GM10248 (cell line): ENCODE measurements around the gene IFI6.
"Not testable (repeated sequence)": the region's sequence is repeated elsewhere in the genome, so short reads cannot be mapped to it uniquely, and the experiment has no call there.

Experiments used
- CTCF ChIA-PET: fragments of 300-600 bp; sonication (Branson Sonifier 250); formaldehyde crosslinking; extraction: SDS; loops from one replicate; lab custom pipeline; 2021; ENCODE audit warnings: antibody characterized with exemption; lab: Yijun Ruan, JAX
- POLR2A ChIA-PET: fragments of 350-650 bp; sonication (Branson Sonifier 250); formaldehyde crosslinking; extraction: SDS; loops from one replicate; lab custom pipeline; 2020; ENCODE audit warnings: antibody characterized with exemption; lab: Yijun Ruan, JAX
- DNase-seq: peaks from one replicate; pipeline ENCODE4 v3.0.0; 2012; ENCODE audit errors: extremely low spot score
- TF ChIP-seq, protein P1 (sequence below): IDR thresholded peaks from 2 replicates; pipeline ENCODE4 v1.5.1; 2012; ENCODE audit warnings: mild to moderate bottlenecking, low read depth; ENCODE audit errors: extremely low read depth, missing control alignments, control extremely low read depth

The IFI6 gene

DNA sequence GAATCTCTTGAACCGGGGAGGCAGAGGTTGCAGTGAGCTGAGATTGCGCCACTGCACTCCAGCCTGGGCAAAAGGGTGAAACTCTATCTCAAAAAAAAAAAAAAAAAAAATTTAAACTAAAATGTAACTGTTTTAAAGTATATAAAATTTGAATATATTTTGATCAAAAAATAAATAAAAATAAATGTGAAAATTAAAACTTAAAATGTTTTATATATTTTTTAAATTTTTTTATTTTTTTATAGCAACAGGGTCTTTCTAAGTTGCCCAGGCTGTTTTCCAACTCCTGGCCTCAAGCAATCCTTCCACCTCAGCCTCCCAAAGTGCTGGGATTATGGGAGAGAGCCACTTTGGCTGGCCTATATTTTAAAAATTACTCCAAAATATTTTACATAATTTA, 38.6 kb upstream of the IFI6 start:
- DNase-seq: no peak
- TF ChIP-seq, protein P1, sequence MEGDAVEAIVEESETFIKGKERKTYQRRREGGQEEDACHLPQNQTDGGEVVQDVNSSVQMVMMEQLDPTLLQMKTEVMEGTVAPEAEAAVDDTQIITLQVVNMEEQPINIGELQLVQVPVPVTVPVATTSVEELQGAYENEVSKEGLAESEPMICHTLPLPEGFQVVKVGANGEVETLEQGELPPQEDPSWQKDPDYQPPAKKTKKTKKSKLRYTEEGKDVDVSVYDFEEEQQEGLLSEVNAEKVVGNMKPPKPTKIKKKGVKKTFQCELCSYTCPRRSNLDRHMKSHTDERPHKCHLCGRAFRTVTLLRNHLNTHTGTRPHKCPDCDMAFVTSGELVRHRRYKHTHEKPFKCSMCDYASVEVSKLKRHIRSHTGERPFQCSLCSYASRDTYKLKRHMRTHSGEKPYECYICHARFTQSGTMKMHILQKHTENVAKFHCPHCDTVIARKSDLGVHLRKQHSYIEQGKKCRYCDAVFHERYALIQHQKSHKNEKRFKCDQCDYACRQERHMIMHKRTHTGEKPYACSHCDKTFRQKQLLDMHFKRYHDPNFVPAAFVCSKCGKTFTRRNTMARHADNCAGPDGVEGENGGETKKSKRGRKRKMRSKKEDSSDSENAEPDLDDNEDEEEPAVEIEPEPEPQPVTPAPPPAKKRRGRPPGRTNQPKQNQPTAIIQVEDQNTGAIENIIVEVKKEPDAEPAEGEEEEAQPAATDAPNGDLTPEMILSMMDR: no peak
- ChIA-PET CTCF (interaction anchor here (0.7 to 1.3 kb wide), 2 partner anchors 23 to 34 kb away, joined by 3 read pairs; no protein-coding TSS in a partner anchor), POLR2A (no interaction called here)

GRCh38 chr1:27705545-27705944, 33.6 kb upstream of the IFI6 start:
- ChIA-PET POLR2A (interaction anchor here (0.6 kb wide), 1 partner anchor 943 kb away, joined by 3 read pairs; the partner anchor contains the start of gene RNU11), CTCF (interaction anchor here (0.9 to 1.0 kb wide), 3 partner anchors 11 to 14 kb away, joined by 3 to 4 read pairs (median 3); no protein-coding TSS in a partner anchor)
- TF ChIP-seq, protein P1: no peak
- DNase-seq: no peak

DNA sequence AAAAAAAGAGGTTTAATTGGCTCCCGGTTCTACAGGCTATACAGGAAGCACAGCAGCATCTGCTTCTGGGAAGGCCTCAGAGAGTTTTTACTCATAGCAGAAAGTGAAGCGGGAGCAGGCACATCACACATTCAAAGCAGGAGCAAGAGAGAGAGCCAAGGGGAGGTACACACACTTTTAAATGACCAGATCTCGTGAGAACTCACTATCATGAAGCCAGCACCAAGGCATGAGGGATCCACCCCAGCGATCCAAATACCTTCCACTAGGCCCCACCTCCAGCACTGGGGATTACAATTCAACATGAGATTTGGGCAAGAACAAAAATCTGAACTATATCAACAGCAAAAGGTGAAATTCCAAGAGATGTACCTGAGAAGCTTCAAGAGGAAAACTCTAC, 33.0 kb upstream of the IFI6 start:
- POLR2A ChIA-PET: interaction anchor here (0.6 kb wide), 1 partner anchor 943 kb away, joined by 3 read pairs; the partner anchor contains the start of gene RNU11
- TF ChIP-seq, protein P1: no peak
- CTCF ChIA-PET: interaction anchor here (0.9 to 1.0 kb wide), 3 partner anchors 12 to 15 kb away, joined by 3 to 4 read pairs (median 3); no protein-coding TSS in a partner anchor
- no peak for DNase-seq

GRCh38 chr1:27696835-27697234, 24.8 kb upstream of the IFI6 start:
- DNase-seq, POLR2A ChIA-PET: not testable (repeated sequence)
- CTCF ChIA-PET: interaction anchor here (1.4 to 3.6 kb wide), 4 partner anchors 25 to 29 kb away, joined by 5 to 13 read pairs (median 7); partner anchors contain the start of genes FAM76A and IFI6

DNA sequence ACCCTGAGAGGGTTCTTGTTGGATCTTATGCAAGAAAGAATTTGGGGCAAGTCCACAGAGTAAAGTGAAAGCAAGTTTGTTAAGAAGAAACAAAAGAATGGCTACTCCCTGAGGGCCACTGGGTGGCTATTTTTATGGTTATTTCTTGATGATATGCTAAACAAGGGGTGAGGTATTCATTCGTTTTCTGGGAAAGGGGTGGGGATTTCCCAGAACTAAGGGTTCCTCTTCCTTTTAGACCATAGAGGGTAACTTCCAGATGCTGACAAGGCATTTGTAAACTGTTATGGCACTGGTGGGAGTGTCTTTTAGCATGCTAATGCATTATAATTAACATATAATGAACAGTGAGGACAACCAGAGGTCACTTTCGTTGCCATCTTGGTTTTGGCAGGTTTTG, 18.2 kb upstream of the IFI6 start:
- TF ChIP-seq, protein P1: no peak
- CTCF ChIA-PET: interaction anchor here (1.6 to 2.7 kb wide), 3 partner anchors 21 to 77 kb away, joined by 3 to 8 read pairs (median 5); no protein-coding TSS in a partner anchor
- DNase-seq: no peak
- POLR2A ChIA-PET: no interaction called here

GRCh38 chr1:27689423-27690173, 17.6 kb upstream of the IFI6 start:
- CTCF ChIA-PET: interaction anchor here (1.1 to 8.5 kb wide), 6 partner anchors 9 to 78 kb away, joined by 3 to 55 read pairs (median 4); partner anchors contain the start of gene FAM76A
- peak; percentile 38 for DNase-seq
- TF ChIP-seq, protein P1: no peak
- POLR2A ChIA-PET: interaction anchor here (0.8 kb wide), 1 partner anchor 36 kb away, joined by 3 read pairs; the partner anchor contains the start of gene FAM76A
